NCI-H446 treated with DMSO at 0.1 percent for 48 hours (cell line): ENCODE data around the gene SIPA1L2.

Source experiments
- DNase-seq: peaks from one replicate; lab custom pipeline; 2025; lab: John Stamatoyannopoulos, UW

SIPA1L2 gene

DNA sequence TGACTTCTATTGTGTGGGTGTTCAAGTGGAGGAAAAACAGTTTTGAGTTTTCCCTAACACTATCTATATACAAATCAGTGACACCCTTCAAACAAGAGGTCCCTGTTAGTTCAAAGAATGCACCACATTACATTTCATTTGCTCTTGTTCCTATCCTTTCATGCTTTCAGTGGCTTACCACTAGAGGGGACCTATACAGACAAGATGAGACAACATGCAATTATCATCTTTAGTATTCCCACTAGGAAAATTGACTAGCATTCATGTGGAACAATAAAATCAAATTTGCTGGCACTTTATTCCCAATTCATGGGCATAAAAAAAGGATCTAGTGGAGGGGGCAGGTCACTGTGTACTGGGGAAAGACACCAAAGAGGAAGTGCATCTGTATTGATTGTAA, 13.3 kb upstream of the SIPA1L2 start:
- DNase-seq: no peak

GRCh38 chr1:232641507-232641906, 11.6 kb upstream of the SIPA1L2 start:
- DNase-seq: no peak

GRCh38 chr1:232636799-232637198, 6.9 kb upstream of the SIPA1L2 start:
- no peak for DNase-seq

DNA sequence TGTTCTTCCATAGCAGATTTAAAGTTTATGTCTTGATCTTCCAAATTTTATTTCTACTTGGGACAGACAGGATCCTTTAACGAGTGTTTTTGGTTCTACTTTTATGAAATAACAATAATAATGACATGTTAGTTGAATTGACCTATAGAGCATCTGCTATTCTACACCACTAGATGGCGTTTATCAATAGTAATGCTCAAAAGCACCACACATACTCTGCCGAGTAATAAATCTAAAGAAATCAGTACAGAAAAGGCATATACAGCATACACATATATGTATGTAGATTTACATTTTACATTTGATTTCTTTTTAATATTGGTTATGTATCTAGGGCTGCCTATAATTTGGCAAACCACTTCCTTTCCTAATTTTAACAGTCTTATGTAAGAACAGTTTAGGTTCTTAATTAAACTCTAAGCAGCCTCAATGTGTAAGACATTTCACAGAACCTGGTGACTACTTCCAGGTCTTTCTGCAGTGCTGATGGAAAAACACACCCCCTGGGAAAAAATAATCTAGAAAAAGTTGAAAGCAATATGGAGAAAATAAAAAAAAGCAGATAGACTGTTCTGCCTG, 5.9 kb upstream of the SIPA1L2 start:
- DNase-seq: peak; percentile 68

- DNase-seq: no peak
These were observed 5.3 kb upstream of the SIPA1L2 start for GRCh38 chr1:232635279-232635678.

- no peak for DNase-seq
These were observed 4.2 kb upstream of the SIPA1L2 start for GRCh38 chr1:232634096-232634495.

GRCh38 chr1:232630894-232631195, 912 bp upstream of the SIPA1L2 start:
- no peak for DNase-seq

DNA sequence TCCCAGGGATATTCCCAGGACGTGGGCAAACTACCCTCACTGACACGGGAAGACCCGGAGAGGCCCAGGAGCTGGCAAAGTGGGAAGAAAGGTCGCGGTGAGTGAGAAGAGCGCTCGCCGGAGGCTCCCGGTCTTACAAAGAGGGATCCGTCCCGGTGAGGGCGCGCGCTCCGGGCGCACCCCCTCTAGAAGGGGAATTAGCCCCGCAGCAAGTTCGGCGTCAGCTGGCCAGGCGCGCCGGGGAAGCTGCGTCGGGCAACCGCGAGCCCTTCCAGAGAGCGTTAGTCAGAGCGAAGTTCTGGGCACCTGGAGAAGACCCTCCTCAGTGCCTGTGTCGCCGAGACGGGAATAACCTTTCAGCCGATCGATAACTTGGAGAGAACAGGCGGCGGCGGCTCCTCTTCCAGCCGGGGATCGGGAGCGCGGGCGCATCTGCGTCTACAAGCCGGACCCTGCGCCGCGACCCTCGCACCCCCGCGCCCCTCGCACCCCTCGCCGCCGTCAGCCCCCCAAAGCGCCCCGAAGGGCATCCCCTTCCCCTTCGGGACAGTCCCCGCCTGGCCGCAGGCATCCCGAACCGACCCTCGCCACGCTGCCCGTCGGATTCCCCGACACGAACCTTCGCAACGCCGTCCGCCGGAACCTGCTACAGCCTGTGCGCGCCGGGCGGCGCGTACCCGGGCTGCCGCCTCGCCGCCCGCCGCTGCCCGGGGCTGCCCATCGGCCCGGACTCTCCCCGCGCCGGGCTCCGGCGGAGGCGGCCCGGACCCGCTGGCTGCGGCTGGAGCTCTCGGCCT, 485 bp downstream of the SIPA1L2 start:
- DNase-seq: no peak

- DNase-seq: peak; percentile 50
These were observed 1.3 kb downstream of the SIPA1L2 start for GRCh38 chr1:232628335-232629249.

DNA sequence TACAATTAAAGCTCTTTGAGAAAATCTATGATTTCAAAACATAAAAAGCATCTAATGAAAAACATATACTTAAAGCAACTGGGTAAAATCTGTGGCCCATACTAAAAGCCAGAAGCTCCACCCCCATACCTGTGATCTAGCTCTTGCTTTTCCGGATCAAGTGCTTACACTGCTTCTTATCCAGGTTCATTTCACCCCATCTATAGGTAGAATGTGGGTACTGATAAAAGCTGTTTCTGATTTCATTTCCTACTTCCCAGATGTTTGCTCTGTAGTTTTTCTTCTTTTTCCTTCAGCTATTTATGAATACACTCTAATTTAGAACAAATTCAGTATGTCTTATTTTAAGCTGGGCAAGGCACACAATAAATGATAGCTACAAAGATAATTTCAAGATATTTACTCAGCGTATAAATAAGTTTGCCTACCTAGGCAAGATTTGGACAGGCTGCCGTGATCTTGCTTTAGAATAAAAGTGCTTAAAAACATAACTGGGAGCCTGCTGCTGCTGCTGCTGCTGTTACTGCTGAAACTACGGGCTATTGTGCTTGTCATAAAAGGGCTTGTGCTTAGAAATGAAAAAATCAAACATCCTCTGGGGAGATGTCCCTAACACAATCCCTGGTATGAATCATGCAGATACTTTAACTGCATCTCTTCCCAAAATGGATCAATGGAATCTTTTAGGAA, 2.1 kb downstream of the SIPA1L2 start:
- DNase-seq: peak; percentile 67

- no peak for DNase-seq
These were observed 2.8 kb downstream of the SIPA1L2 start for GRCh38 chr1:232627171-232627570.

DNA sequence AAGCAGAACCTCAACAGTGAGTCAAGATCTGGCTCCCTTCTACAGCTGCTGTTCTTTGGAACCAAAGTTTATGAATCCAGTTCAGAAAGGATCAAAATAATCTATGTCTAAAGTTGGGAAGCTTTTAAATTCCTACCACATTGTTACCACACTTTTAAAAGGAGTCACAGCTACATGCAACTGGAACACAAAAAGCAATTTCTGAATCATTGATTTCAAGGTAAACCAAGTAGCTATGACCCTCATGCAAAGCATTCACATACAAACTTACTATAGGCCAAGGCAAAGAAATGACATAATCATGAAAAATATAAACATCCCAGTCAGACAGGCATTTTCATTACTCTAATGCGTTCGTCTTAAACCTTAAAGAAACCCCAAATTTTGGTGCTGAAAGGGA, 3.5 kb downstream of the SIPA1L2 start:
- DNase-seq: no peak

GRCh38 chr1:232625319-232625868, 4.5 kb downstream of the SIPA1L2 start:
- DNase-seq: no peak

- DNase-seq: no peak
These were observed 5.2 kb downstream of the SIPA1L2 start for GRCh38 chr1:232624546-232625281.

- peak; percentile 21 for DNase-seq
These were observed 7.0 kb downstream of the SIPA1L2 start for GRCh38 chr1:232622981-232623380.

- no peak for DNase-seq
These were observed 7.6 kb downstream of the SIPA1L2 start for GRCh38 chr1:232622378-232622777.

GRCh38 chr1:232621050-232621449, 8.9 kb downstream of the SIPA1L2 start:
- no peak for DNase-seq

DNA sequence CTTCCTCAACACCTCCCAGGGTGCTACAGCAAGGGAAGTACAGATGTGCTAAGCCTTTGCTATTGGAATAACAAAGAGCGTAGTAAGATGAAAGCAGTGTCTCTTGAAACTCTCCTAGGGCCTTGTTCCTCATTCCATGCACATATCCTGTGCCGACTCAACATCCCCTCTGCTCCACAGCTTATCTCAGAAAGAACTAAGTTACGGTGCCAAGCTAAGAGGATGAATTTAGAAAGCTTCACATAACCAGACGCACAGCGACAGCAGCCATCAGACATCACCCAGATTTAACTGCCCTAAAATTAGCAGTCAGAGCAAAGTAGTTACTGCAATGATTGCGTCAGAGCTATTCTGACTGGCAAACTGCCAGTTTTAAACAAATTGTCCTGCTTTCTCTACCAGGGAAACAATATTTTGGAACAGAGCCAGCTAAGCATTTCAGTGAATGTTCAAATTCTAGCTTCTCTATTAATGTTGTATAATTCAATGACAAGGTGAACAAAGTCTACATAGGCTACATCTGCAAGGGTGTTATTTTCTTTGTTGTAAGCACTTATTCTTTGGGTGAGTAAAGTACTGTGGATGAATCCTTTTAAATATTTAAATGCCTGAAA, 9.5 kb downstream of the SIPA1L2 start:
- peak; percentile 87 for DNase-seq

DNA sequence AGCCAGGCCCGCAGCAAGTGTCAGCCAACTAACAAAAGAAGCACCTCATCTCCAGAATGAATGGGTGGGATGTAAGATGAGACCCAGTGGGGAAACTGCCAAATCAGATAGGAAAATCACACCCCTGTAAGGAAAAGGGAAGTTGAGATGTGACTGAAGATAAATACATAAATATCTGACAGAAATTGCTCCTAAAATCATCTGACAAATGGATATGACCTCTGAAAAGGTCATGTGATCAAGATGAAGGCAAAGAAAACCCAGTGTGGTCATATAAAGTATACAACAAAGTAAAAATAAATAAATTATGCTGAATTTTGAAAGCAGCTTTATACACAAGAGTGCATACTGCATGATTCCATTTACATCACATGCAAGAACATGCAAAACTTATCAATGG, 12.7 kb downstream of the SIPA1L2 start:
- DNase-seq: no peak

GRCh38 chr1:232615306-232615800, 14.6 kb downstream of the SIPA1L2 start:
- no peak for DNase-seq

DNA sequence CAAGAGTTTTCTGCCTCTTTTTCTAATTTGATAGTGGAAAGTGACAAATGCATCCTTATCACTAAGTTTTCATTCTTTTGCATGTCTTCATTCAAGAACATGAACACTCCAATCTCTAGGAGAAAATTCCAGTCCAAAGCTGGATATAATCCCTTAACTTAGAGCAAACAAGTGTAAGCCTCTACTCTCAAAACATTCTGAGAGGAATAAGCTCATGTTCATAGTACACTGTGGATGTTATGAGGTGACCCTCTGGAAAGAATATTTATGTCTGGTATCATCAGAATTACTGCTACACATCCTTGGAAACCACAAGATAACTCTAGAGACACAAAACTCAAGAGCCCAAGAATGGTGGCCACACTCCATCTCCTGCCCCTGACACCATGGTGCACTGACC, 15.1 kb downstream of the SIPA1L2 start:
- no peak for DNase-seq
